Astrocyte (in vitro differentiated cells and primary cell): ENCODE measurements around the gene GJD3. TPM values are rescaled to one million over a fixed set of nuclear protein-coding genes. Genes with fewer than 3 reads are reported as not detected.
A peak's percentile ranks its signal among the peaks of the same experiment; 100 is the strongest.

Experiments used
- DNase-seq: peaks from one replicate; pipeline ENCODE4 v3.0.0-alpha.2; 2010; ENCODE audit warnings: low read depth
- FAIRE-seq: peaks from 2 replicates; lab custom pipeline; 2011; peaks lifted over from hg19 to GRCh38; lab: Jason Lieb, UNC
- H2AFZ ChIP-seq: 2 replicates; pipeline ENCODE4 v1.6.0; 2012; ENCODE audit warnings: low read depth, low read length, inconsistent platforms
- H3K27ac ChIP-seq: 2 replicates; pipeline ENCODE4 v1.5.1; 2011; ENCODE audit warnings: low read depth, low read length, inconsistent platforms
- H3K27me3 ChIP-seq: 2 replicates; pipeline ENCODE4 v1.6.0; 2011; ENCODE audit warnings: low read length, inconsistent platforms; ENCODE audit not compliant: insufficient read depth
- H3K36me3 ChIP-seq: 2 replicates; pipeline ENCODE4 v1.5.1; 2011; ENCODE audit warnings: low read length, inconsistent platforms; ENCODE audit not compliant: insufficient read depth
- H3K4me1 ChIP-seq: 2 replicates; pipeline ENCODE4 v1.5.1; 2011; ENCODE audit warnings: low read length, inconsistent platforms; ENCODE audit not compliant: insufficient read depth
- H3K4me2 ChIP-seq: 2 replicates; pipeline ENCODE4 v1.6.0; 2012; ENCODE audit warnings: low read length, inconsistent platforms
- H3K4me3 ChIP-seq: 2 replicates; pipeline ENCODE4 v1.5.1; 2011; ENCODE audit warnings: low read depth, mild to moderate bottlenecking, low read length, inconsistent platforms; ENCODE audit not compliant: insufficient read depth
- H3K79me2 ChIP-seq: 2 replicates; pipeline ENCODE4 v1.6.0; 2012; ENCODE audit warnings: mild to moderate bottlenecking, low read length, inconsistent platforms; ENCODE audit not compliant: insufficient read depth
- H3K9ac ChIP-seq: 2 replicates; pipeline ENCODE4 v1.6.0; 2012; ENCODE audit warnings: mild to moderate bottlenecking, low read length, inconsistent platforms
- H3K9me3 ChIP-seq: 2 replicates; pipeline ENCODE4 v1.5.1; 2012; ENCODE audit warnings: low read depth, mild to moderate bottlenecking, low read length, inconsistent platforms; ENCODE audit not compliant: insufficient read depth
- H4K20me1 ChIP-seq: 2 replicates; pipeline ENCODE4 v1.6.0; 2012; ENCODE audit warnings: low read length, inconsistent platforms; ENCODE audit not compliant: insufficient read depth
- H3K27ac Mint-ChIP-seq: one replicate; pipeline ENCODE4 v1.8.0; 2021; ENCODE audit warnings: mild to moderate bottlenecking, mixed read lengths; ENCODE audit not compliant: unreplicated experiment
- H3K27me3 Mint-ChIP-seq: one replicate; pipeline ENCODE4 v1.8.0; 2021; ENCODE audit warnings: low read depth, mixed read lengths; ENCODE audit not compliant: unreplicated experiment
- H3K36me3 Mint-ChIP-seq: one replicate; pipeline ENCODE4 v1.8.0; 2021; ENCODE audit warnings: low read depth, mixed read lengths; ENCODE audit not compliant: unreplicated experiment
- H3K4me1 Mint-ChIP-seq: one replicate; pipeline ENCODE4 v1.8.0; 2021; ENCODE audit warnings: low read depth, mixed read lengths; ENCODE audit not compliant: unreplicated experiment
- H3K4me3 Mint-ChIP-seq: one replicate; pipeline ENCODE4 v1.8.0; 2021; ENCODE audit warnings: mild to moderate bottlenecking, moderate library complexity, mixed read lengths; ENCODE audit not compliant: unreplicated experiment
- H3K9me3 Mint-ChIP-seq: one replicate; pipeline ENCODE4 v1.8.0; 2021; ENCODE audit warnings: mild to moderate bottlenecking, mixed read lengths; ENCODE audit not compliant: unreplicated experiment
- EZH2 ChIP-seq: IDR thresholded peaks from 2 replicates; pipeline ENCODE4 v1.6.1; 2012; ENCODE audit warnings: mild to moderate bottlenecking, low read length, inconsistent platforms; ENCODE audit not compliant: insufficient read depth
- total RNA-seq: library from RNA; stranded (reverse); gene quantifications from 2 replicates; pipeline ENCODE4 v1.2.1, GENCODE V29; 2021
- TF ChIP-seq, protein P1 (sequence below): IDR thresholded peaks from 2 replicates; pipeline ENCODE4 v1.5.1; 2011; ENCODE audit warnings: low read depth, mild to moderate bottlenecking, inconsistent platforms, low read length, moderate library complexity; ENCODE audit not compliant: insufficient read depth

Gene GJD3
- total RNA-seq, 1 donor from 2014 or later, result 0.43 TPM

DNA sequence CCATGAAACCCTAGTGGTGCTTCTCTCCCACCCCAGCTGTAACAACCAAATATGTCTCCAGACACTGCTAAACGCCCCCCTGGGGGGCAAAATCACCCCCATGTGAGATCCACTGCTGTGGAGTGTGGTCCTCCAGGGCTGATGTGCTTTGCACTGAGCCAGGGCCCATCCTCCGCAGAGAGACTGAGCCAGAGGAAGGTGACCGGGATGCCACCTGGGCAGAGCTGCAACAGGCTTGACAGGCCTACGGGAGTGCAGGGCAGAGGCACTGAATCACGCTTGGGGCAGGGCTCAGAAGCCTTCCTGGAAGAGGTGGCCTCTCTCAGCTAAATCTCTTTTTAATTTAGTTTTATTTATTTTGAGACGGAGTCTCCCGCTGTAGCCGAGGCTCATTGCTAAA, 4.4 kb downstream of the GJD3 start:
- peaks cover 6% of the 10 kb centered on the region for H3K4me1 ChIP-seq
- H3K27me3 ChIP-seq, result peaks cover 4% of the 10 kb centered on the region
- no peaks in the 10 kb centered on the region for H3K79me2 ChIP-seq
- H3K27ac ChIP-seq, result no peak overlapping the region
- H2AFZ ChIP-seq, result no peak overlapping the region
- DNase-seq (no peak), FAIRE-seq (no peak)
- no peak overlapping the region for H3K4me3 ChIP-seq
- H3K4me2 ChIP-seq, result no peak overlapping the region
- H3K9me3 ChIP-seq, result no peaks in the 10 kb centered on the region
- peaks cover 2% of the 10 kb centered on the region for H3K36me3 Mint-ChIP-seq
- peaks cover 7% of the 10 kb centered on the region for H4K20me1 ChIP-seq
- no peaks in the 10 kb centered on the region for H3K9me3 Mint-ChIP-seq
- H3K4me1 Mint-ChIP-seq, result peaks cover 3% of the 10 kb centered on the region
- no peak overlapping the region for H3K9ac ChIP-seq
- no peaks in the 10 kb centered on the region for H3K36me3 ChIP-seq
- TF ChIP-seq, protein P1, sequence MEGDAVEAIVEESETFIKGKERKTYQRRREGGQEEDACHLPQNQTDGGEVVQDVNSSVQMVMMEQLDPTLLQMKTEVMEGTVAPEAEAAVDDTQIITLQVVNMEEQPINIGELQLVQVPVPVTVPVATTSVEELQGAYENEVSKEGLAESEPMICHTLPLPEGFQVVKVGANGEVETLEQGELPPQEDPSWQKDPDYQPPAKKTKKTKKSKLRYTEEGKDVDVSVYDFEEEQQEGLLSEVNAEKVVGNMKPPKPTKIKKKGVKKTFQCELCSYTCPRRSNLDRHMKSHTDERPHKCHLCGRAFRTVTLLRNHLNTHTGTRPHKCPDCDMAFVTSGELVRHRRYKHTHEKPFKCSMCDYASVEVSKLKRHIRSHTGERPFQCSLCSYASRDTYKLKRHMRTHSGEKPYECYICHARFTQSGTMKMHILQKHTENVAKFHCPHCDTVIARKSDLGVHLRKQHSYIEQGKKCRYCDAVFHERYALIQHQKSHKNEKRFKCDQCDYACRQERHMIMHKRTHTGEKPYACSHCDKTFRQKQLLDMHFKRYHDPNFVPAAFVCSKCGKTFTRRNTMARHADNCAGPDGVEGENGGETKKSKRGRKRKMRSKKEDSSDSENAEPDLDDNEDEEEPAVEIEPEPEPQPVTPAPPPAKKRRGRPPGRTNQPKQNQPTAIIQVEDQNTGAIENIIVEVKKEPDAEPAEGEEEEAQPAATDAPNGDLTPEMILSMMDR, result no peak
- no peak for TF ChIP-seq EZH2
- H3K27me3 Mint-ChIP-seq, result peaks cover 9% of the 10 kb centered on the region
- no peak overlapping the region for H3K4me3 Mint-ChIP-seq
- H3K27ac Mint-ChIP-seq, result no peak overlapping the region

DNA sequence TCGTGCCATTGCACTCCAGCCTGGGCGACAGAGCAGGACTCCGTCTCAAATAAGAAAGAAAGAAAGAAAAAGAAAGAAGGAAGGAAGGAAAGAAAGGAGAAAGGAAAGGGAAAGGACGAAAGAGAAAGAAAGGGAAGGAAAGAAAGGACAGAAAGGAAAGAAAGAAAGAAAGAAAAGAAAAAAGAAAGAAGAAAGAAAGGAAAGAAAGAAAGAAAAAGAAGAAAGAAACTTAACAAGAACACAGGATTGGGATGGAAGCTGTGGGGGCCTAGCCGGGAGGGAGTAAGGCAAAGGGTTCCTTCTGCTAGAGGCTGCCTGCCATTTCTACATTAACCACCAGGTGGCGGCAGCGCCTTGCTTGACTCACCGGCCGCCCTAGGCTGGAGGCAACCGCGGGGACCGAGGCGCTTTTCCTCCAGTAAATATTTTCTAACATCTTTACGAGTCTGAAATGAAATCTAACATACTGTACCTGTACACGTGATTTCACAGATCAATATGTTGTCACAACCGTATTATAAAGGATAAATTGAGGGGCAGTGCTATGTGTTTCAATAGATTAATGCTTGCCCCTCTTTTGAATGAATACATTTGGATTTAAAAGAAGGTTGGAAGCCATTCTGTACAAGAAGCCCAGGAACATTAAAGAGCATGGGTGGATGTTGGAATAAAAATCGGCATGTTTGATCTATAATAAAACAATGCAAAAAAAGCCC, 6.1 kb downstream of the GJD3 start:
- peaks cover 9% of the 10 kb centered on the region for H3K27me3 Mint-ChIP-seq
- peak overlapping the region; percentile 26 for H3K4me3 ChIP-seq
- peaks cover 4% of the 10 kb centered on the region for H3K4me1 ChIP-seq
- H3K9ac ChIP-seq, result peak overlapping the region; percentile 41
- H3K36me3 Mint-ChIP-seq, result peaks cover 2% of the 10 kb centered on the region
- TF ChIP-seq, protein P1, result peak; percentile 94
- TF ChIP-seq EZH2, result no peak
- peak; percentile 40 for DNase-seq
- H3K9me3 ChIP-seq, result no peaks in the 10 kb centered on the region
- H3K79me2 ChIP-seq, result no peaks in the 10 kb centered on the region
- H3K27me3 ChIP-seq, result peaks cover 4% of the 10 kb centered on the region
- H3K36me3 ChIP-seq, result peaks cover 4% of the 10 kb centered on the region
- H3K9me3 Mint-ChIP-seq, result no peaks in the 10 kb centered on the region
- no peak overlapping the region for H3K4me3 Mint-ChIP-seq
- no peak overlapping the region for H2AFZ ChIP-seq
- peak overlapping the region; percentile 77 for H3K4me2 ChIP-seq
- FAIRE-seq, result no peak
- no peak overlapping the region for H3K27ac ChIP-seq
- H4K20me1 ChIP-seq, result peaks cover 17% of the 10 kb centered on the region
- H3K27ac Mint-ChIP-seq, result no peak overlapping the region
- peaks cover 3% of the 10 kb centered on the region for H3K4me1 Mint-ChIP-seq
